Mesodermal cell (in vitro differentiated cells): Measurements from ENCODE around the gene NDOR1.
A peak's percentile ranks its signal among the peaks of the same experiment; 100 is the strongest.

Source experiments
- H3K27ac ChIP-seq: 2 replicates; pipeline ENCODE4 v1.7.0; 2013; ENCODE audit warnings: mild to moderate bottlenecking, low read depth, low read length, moderate library complexity; ENCODE audit not compliant: severe bottlenecking
- H3K36me3 ChIP-seq: 2 replicates; pipeline ENCODE4 v1.7.1; 2013; ENCODE audit warnings: mild to moderate bottlenecking, low read length, moderate library complexity; ENCODE audit not compliant: control insufficient read depth, insufficient read depth
- H3K4me1 ChIP-seq: one replicate; pipeline ENCODE4 v1.7.1; 2013; ENCODE audit warnings: mild to moderate bottlenecking, low read length; ENCODE audit not compliant: insufficient read depth, control insufficient read depth, poor library complexity, severe bottlenecking
- H3K4me3 ChIP-seq: 2 replicates; pipeline ENCODE4 v1.7.0; 2013; ENCODE audit warnings: low read length, control low read depth, mild to moderate bottlenecking; ENCODE audit not compliant: insufficient read depth, poor library complexity, severe bottlenecking; ENCODE audit errors: extremely low read depth
- H3K9me3 ChIP-seq: 2 replicates; pipeline ENCODE4 v1.7.1; 2013; ENCODE audit warnings: mild to moderate bottlenecking, low read length, moderate library complexity; ENCODE audit not compliant: control insufficient read depth
- WGBS, 2 experiments: methylation state at CpG; one replicate each; pipeline ENCODE4 v1.1.5; 2013; ENCODE audit warnings: missing lambda C conversion rate in 2 of 2; ENCODE audit not compliant: insufficient coverage in 2 of 2; 5-methylcytosine and 5-hydroxymethylcytosine counted together

NDOR1 gene

DNA sequence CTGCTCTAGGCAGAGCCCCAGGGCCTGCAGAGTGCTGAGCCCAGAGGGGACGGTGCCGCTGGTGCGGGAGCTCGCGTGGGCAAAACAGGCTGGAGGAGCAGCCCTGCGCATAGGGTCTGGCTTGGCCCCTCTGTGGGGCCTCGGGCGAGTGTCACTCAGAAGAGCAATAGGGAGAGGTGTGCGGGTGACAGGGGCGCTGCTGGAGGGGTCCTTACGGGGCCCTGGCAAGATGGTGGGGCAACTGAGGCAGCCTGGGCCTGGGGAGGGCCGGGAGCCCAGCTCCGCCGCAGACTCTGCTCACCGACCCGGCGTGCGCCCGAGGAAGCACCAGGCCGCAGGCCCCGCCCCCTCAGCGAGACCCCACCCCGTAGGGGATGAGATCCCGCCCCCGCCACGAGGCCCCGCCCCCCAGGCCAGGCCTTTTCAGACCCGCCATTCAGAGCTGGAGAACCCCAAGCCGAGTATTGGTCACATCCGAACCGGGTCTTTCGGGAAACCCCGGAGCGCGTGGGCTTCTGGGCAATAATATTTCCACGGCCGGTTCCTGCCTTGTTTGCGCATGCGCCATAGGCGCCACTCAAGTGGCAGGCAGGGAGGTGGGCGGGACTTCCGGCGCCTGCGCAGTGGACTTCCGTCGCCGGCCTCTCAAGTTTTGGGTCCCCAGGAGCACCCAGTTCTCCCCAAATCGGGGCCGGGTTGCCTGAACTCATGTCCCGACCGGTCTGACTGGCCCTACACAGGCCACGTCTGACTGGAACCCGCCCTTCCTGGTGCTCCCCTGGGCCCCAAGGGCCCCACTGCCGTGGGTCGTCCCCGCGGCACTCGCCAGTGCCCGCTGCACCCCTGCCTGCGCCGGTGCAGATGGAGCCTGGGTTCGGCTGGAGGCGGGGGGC lies 17.8 kb downstream of the NDOR1 start:
- H3K9me3 ChIP-seq = no peaks in the 10 kb centered on the region
- no peaks in the 10 kb centered on the region for H3K36me3 ChIP-seq
- peaks cover 12% of the 10 kb centered on the region for H3K4me1 ChIP-seq
- 4% methylated on average over 45 to 52 of the region's 63 CpGs for WGBS, 2 experiments
- peak overlapping the region; percentile 66 for H3K27ac ChIP-seq
- peak overlapping the region; percentile 82 for H3K4me3 ChIP-seq

- Histone ChIP-seq H3K9me3 (no peaks in the 10 kb centered on the region), H3K27ac (no peak within 1 kb of the TSS), H3K4me3 (peak within 1 kb of the TSS; percentile 82), H3K36me3 (no peaks in the 10 kb centered on the region), H3K4me1 (peaks cover 7% of the 10 kb centered on the region)
- 77 to 82% methylated on average over 16 to 17 of the region's 23 CpGs for WGBS, 2 experiments
Measured at GRCh38 chr9:137224830-137225694, 19.6 kb downstream of the NDOR1 start, which contains the start of gene CYSRT1. Gene CYSRT1, plus strand, starts transcription at chr9:137225174. Its CDS starts 448 bp downstream, at chr9:137225622.

DNA sequence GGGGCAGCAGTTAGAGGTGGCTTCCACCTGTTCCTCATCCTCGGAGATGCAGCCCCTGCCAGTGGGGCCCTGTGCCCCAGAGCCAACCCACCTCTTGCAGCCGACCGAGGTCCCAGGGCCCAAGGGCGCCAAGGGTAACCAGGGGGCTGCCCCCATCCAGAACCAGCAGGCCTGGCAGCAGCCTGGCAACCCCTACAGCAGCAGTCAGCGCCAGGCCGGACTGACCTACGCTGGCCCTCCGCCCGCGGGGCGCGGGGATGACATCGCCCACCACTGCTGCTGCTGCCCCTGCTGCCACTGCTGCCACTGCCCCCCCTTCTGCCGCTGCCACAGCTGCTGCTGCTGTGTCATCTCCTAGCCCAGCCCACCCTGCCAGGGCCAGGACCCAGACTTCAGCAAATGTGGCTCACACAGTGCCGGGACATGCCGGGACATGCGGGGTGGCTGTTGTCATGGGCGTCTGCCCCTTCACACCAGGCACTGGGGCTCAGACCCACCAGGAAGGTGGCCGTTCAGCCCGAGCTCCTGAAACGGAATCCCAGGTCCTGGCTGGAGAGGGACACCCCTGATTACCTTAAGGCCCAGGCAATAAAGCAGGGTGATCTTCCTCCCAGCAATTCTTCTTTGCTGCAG lies 20.3 kb downstream of the NDOR1 start:
- Histone ChIP-seq H3K36me3 (no peaks in the 10 kb centered on the region), H3K4me1 (peaks cover 7% of the 10 kb centered on the region), H3K27ac (no peak overlapping the region), H3K9me3 (no peaks in the 10 kb centered on the region), H3K4me3 (no peak overlapping the region)
- 90 to 93% methylated on average over 13 to 21 of the region's 21 CpGs for WGBS, 2 experiments

GRCh38 chr9:137226338-137227053 lies 21.0 kb downstream of the NDOR1 start:
- H3K4me1 ChIP-seq = peaks cover 7% of the 10 kb centered on the region
- H3K27ac ChIP-seq = no peak overlapping the region
- H3K4me3 ChIP-seq = no peak overlapping the region
- no peaks in the 10 kb centered on the region for H3K36me3 ChIP-seq
- WGBS, 2 experiments = 90 to 91% methylated on average over 16 to 17 of the region's 18 CpGs
- H3K9me3 ChIP-seq = no peaks in the 10 kb centered on the region

DNA sequence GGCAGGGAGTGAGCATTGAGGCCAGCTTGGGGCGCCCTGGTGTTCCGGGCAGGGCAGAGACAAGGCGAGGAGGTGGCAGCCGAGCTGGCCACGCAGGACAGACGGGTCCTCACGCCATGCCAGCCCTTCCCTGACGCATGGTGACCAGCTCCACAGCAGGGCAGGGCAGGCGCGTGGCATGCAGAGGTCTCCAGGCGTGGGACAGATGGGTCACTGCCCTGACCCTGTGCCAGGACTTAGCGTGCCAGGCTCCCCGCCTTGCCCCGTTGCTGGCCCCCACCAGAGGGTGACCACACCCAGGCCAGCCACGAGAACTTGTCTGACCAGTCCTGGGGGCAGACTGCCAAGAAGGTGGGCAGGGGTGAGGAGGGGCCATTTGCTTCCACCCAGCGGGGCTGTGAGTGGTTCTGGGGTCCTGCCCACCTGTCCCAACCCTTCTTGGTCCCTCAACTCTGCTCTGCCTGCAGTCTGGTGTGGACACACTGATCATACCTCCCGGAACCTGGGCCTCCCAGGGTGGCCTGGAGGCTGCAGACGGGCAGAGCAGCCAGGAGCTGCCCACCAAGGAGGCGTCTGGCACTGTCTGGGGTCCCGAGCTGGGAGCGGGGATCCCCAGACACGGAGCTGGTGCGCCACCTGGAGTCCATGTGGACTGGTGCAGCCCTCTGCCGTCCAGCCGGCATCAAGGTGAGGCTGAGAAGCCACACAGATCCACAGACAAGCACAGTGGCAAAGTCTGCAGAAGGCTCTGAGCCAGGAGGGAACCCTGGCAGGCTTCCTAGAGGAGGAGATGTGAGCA lies 21.8 kb downstream of the NDOR1 start, which contains the start of gene RNF224:
TSS of gene RNF224 (plus strand) at position 449 of the 799 bp plus-strand sequence. CDS start 834 bp downstream, outside the sequence.
- no peak within 1 kb of the TSS for H3K4me3 ChIP-seq
- H3K27ac ChIP-seq = no peak within 1 kb of the TSS
- H3K4me1 ChIP-seq = peaks cover 7% of the 10 kb centered on the region
- H3K9me3 ChIP-seq = no peaks in the 10 kb centered on the region
- 57 to 67% methylated on average over 22 to 24 of the region's 25 CpGs for WGBS, 2 experiments
- no peaks in the 10 kb centered on the region for H3K36me3 ChIP-seq

- Histone ChIP-seq H3K4me3 (no peak overlapping the region), H3K4me1 (peaks cover 7% of the 10 kb centered on the region), H3K36me3 (no peaks in the 10 kb centered on the region), H3K27ac (no peak overlapping the region), H3K9me3 (no peaks in the 10 kb centered on the region)
- WGBS, 2 experiments = 62 to 67% methylated on average over 10 to 16 of the region's 18 CpGs
Measured at GRCh38 chr9:137227853-137228505, 22.5 kb downstream of the NDOR1 start.

GRCh38 chr9:137228506-137228967 lies 23.0 kb downstream of the NDOR1 start:
- WGBS, 2 experiments = 92 to 93% methylated on average over 24 to 29 of the region's 29 CpGs
- peaks cover 7% of the 10 kb centered on the region for H3K4me1 ChIP-seq
- H3K9me3 ChIP-seq = no peaks in the 10 kb centered on the region

GRCh38 chr9:137228968-137229896 lies 23.7 kb downstream of the NDOR1 start:
- Histone ChIP-seq H3K27ac (no peak overlapping the region), H3K9me3 (no peaks in the 10 kb centered on the region), H3K4me3 (no peak overlapping the region), H3K36me3 (no peaks in the 10 kb centered on the region), H3K4me1 (peaks cover 4% of the 10 kb centered on the region)
- whole genome bisulfite sequencing, 2 experiments = 92 to 93% methylated on average over 25 of the region's 27 CpGs

More at GRCh38 chr9:137228506-137228967, 23.0 kb downstream of the NDOR1 start:
- Histone ChIP-seq H3K36me3 (no peaks in the 10 kb centered on the region), H3K4me3 (no peak overlapping the region), H3K27ac (no peak overlapping the region)
